SJCRH30 (cell line): ENCODE data around the gene SDR39U1. TPM values are rescaled to one million over a fixed set of nuclear protein-coding genes. Genes with fewer than 3 reads are reported as not detected.

Experiments
- DNase-seq, 2 experiments: peaks; one replicate each; pipeline ENCODE4 v3.0.0-alpha.2; 2015 to 2020
- H3K27ac ChIP-seq: fragments of 250-450 bp; sonication (Bioruptor Pico); 2 replicates; pipeline ENCODE4 v1.5.1; 2020; ENCODE audit warnings: mild to moderate bottlenecking, moderate library complexity
- H3K27me3 ChIP-seq: fragments of 250-450 bp; sonication (Bioruptor Pico); 2 replicates; pipeline ENCODE4 v1.5.1; 2020; ENCODE audit warnings: mild to moderate bottlenecking, moderate library complexity
- H3K36me3 ChIP-seq: fragments of 250-450 bp; sonication (Bioruptor Pico); 2 replicates; pipeline ENCODE4 v1.5.1; 2020; ENCODE audit warnings: mild to moderate bottlenecking, moderate library complexity
- H3K4me1 ChIP-seq: fragments of 250-450 bp; sonication (Bioruptor Pico); 2 replicates; pipeline ENCODE4 v1.5.1; 2020; ENCODE audit warnings: mild to moderate bottlenecking, moderate library complexity
- H3K4me3 ChIP-seq: fragments of 250-450 bp; sonication (Bioruptor Pico); 2 replicates; pipeline ENCODE4 v1.5.1; 2020; ENCODE audit warnings: mild to moderate bottlenecking, moderate library complexity
- H3K9me3 ChIP-seq: fragments of 250-450 bp; sonication (Bioruptor Pico); replicated peaks from 2 replicates; pipeline ENCODE4 v1.5.1; 2020; ENCODE audit warnings: mild to moderate bottlenecking, moderate library complexity
- total RNA-seq: library from RNA; depleted of rRNA; stranded (reverse); fragments of >200 nt; shearing (Covaris generic); gene quantifications from 2 replicates; pipeline ENCODE4 v1.2.3, GENCODE V29; 2014

SDR39U1 gene
- total RNA-seq, 1 experiment from 2014 or later, result 34.1 TPM

- no peaks in the 10 kb centered on the region for H3K9me3 ChIP-seq
- no peaks in the 10 kb centered on the region for H3K4me1 ChIP-seq
- H3K27ac ChIP-seq, result no peak overlapping the region
- H3K36me3 ChIP-seq, result no peaks in the 10 kb centered on the region
- H3K27me3 ChIP-seq, result no peaks in the 10 kb centered on the region
- no peak for DNase-seq
- no peak overlapping the region for H3K4me3 ChIP-seq
Measured at GRCh38 chr14:24427537-24428508, 14.8 kb downstream of the SDR39U1 start.

GRCh38 chr14:24426912-24427536, 15.6 kb downstream of the SDR39U1 start:
- DNase-seq, result no peak
- Histone ChIP-seq H3K9me3 (no peaks in the 10 kb centered on the region), H3K27me3 (no peaks in the 10 kb centered on the region), H3K27ac (no peak overlapping the region), H3K36me3 (no peaks in the 10 kb centered on the region), H3K4me1 (no peaks in the 10 kb centered on the region), H3K4me3 (no peak overlapping the region)

- Histone ChIP-seq H3K27me3 (no peaks in the 10 kb centered on the region), H3K27ac (no peak overlapping the region), H3K36me3 (no peaks in the 10 kb centered on the region), H3K9me3 (no peaks in the 10 kb centered on the region), H3K4me3 (no peak overlapping the region), H3K4me1 (no peaks in the 10 kb centered on the region)
- no peak for DNase-seq
Measured at GRCh38 chr14:24426150-24426911, 16.2 kb downstream of the SDR39U1 start.

- Histone ChIP-seq H3K36me3 (no peaks in the 10 kb centered on the region), H3K4me3 (no peak overlapping the region), H3K9me3 (no peaks in the 10 kb centered on the region), H3K27me3 (no peaks in the 10 kb centered on the region), H3K27ac (no peak overlapping the region), H3K4me1 (no peaks in the 10 kb centered on the region)
- DNase-seq, result peak in 1 of 2 experiments; percentile 36
Measured at GRCh38 chr14:24425704-24426103, 16.9 kb downstream of the SDR39U1 start.

GRCh38 chr14:24422694-24423601, 19.6 kb downstream of the SDR39U1 start:
- Histone ChIP-seq H3K4me1 (no peaks in the 10 kb centered on the region), H3K27ac (no peak overlapping the region), H3K27me3 (no peaks in the 10 kb centered on the region), H3K36me3 (no peaks in the 10 kb centered on the region), H3K4me3 (no peak overlapping the region), H3K9me3 (no peaks in the 10 kb centered on the region)
- no peak for DNase-seq

- DNase-seq, result no peak
- no peaks in the 10 kb centered on the region for H3K36me3 ChIP-seq
Measured at GRCh38 chr14:24422261-24422660, 20.3 kb downstream of the SDR39U1 start.

GRCh38 chr14:24418492-24418873, 24.1 kb downstream of the SDR39U1 start:
- Histone ChIP-seq H3K36me3 (no peaks in the 10 kb centered on the region), H3K4me1 (no peaks in the 10 kb centered on the region), H3K4me3 (no peak overlapping the region), H3K27me3 (no peaks in the 10 kb centered on the region), H3K27ac (no peak overlapping the region), H3K9me3 (no peaks in the 10 kb centered on the region)
- no peak for DNase-seq

More at GRCh38 chr14:24422261-24422660, 20.3 kb downstream of the SDR39U1 start:
- H3K4me1 ChIP-seq, result no peaks in the 10 kb centered on the region
- no peaks in the 10 kb centered on the region for H3K27me3 ChIP-seq
- H3K9me3 ChIP-seq, result no peaks in the 10 kb centered on the region
- H3K27ac ChIP-seq, result no peak overlapping the region
- no peak overlapping the region for H3K4me3 ChIP-seq

- H3K36me3 ChIP-seq, result no peaks in the 10 kb centered on the region
- H3K27me3 ChIP-seq, result no peaks in the 10 kb centered on the region
- H3K4me3 ChIP-seq, result no peak overlapping the region
- H3K4me1 ChIP-seq, result no peaks in the 10 kb centered on the region
- H3K9me3 ChIP-seq, result no peaks in the 10 kb centered on the region
- DNase-seq, result no peak
- no peak overlapping the region for H3K27ac ChIP-seq
Measured at GRCh38 chr14:24417832-24418491, 24.6 kb downstream of the SDR39U1 start.

- H3K36me3 ChIP-seq, result no peaks in the 10 kb centered on the region
- no peaks in the 10 kb centered on the region for H3K9me3 ChIP-seq
- DNase-seq, result no peak
- H3K4me3 ChIP-seq, result no peak overlapping the region
- H3K4me1 ChIP-seq, result no peaks in the 10 kb centered on the region
- H3K27me3 ChIP-seq, result no peaks in the 10 kb centered on the region
- H3K27ac ChIP-seq, result no peak overlapping the region
Measured at GRCh38 chr14:24416932-24417619, 25.5 kb downstream of the SDR39U1 start.

GRCh38 chr14:24416254-24416931, 26.2 kb downstream of the SDR39U1 start:
- no peaks in the 10 kb centered on the region for H3K27me3 ChIP-seq
- H3K4me1 ChIP-seq, result no peaks in the 10 kb centered on the region
- no peak overlapping the region for H3K27ac ChIP-seq
- no peaks in the 10 kb centered on the region for H3K9me3 ChIP-seq
- DNase-seq, result no peak
- no peaks in the 10 kb centered on the region for H3K36me3 ChIP-seq
- no peak overlapping the region for H3K4me3 ChIP-seq

- Histone ChIP-seq H3K27ac (no peak overlapping the region), H3K27me3 (no peaks in the 10 kb centered on the region), H3K4me1 (no peaks in the 10 kb centered on the region), H3K36me3 (no peaks in the 10 kb centered on the region), H3K9me3 (no peaks in the 10 kb centered on the region), H3K4me3 (no peak overlapping the region)
- DNase-seq, result no peak
Measured at GRCh38 chr14:24415421-24416253, 26.9 kb downstream of the SDR39U1 start.

- H3K27ac ChIP-seq, result no peak overlapping the region
- H3K4me3 ChIP-seq, result no peak overlapping the region
- H3K27me3 ChIP-seq, result no peaks in the 10 kb centered on the region
- no peaks in the 10 kb centered on the region for H3K4me1 ChIP-seq
- no peak for DNase-seq
- H3K36me3 ChIP-seq, result no peaks in the 10 kb centered on the region
- no peaks in the 10 kb centered on the region for H3K9me3 ChIP-seq
Measured at GRCh38 chr14:24414732-24415420, 27.7 kb downstream of the SDR39U1 start.
